Activated CD4-positive, alpha-beta memory T cell treated with anti-CD3 and anti-CD28 coated beads, Interleukin-2, amount 10 ng/mL, durations not matched to agents 7 days and 5 days (primary cell): ENCODE results near the gene MARCKSL1. TPM values are rescaled to one million over a fixed set of nuclear protein-coding genes. Genes with fewer than 3 reads are reported as not detected.

ENCODE experiments used
- CTCF ChIA-PET: fragments of 350-600 bp; sonication (Branson Sonifier 250); formaldehyde crosslinking; loops from one replicate; lab custom pipeline; 2021; ENCODE audit warnings: antibody characterized with exemption, inconsistent platforms; lab: Charles Lee
- POLR2A ChIA-PET: fragments of 350-600 bp; sonication (Branson Sonifier 250); formaldehyde crosslinking; loops from one replicate; lab custom pipeline; 2021; ENCODE audit warnings: antibody characterized with exemption; lab: Charles Lee
- DNase-seq: peaks from one replicate; pipeline ENCODE4 v3.0.0-alpha.2; 2020
- H3K27ac Mint-ChIP-seq: one replicate; pipeline ENCODE4 v1.8.0; 2021; ENCODE audit warnings: mild to moderate bottlenecking, mixed read lengths
- H3K27me3 Mint-ChIP-seq: one replicate; pipeline ENCODE4 v1.8.0; 2021; ENCODE audit warnings: mixed read lengths
- H3K36me3 Mint-ChIP-seq: one replicate; pipeline ENCODE4 v1.8.0; 2021; ENCODE audit warnings: low read depth, mixed read lengths
- H3K4me1 Mint-ChIP-seq: one replicate; pipeline ENCODE4 v1.8.0; 2021; ENCODE audit warnings: mixed read lengths
- H3K4me3 Mint-ChIP-seq: one replicate; pipeline ENCODE4 v1.8.0; 2021; ENCODE audit warnings: mild to moderate bottlenecking, mixed read lengths
- H3K9me3 Mint-ChIP-seq: one replicate; pipeline ENCODE4 v1.8.0; 2021; ENCODE audit warnings: mixed read lengths
- total RNA-seq, 2 experiments: library from RNA; stranded (reverse); gene quantifications; one replicate each; pipeline ENCODE4 v1.2.3, GENCODE V29; 2021

MARCKSL1 gene
- total RNA-seq, 2 experiments from 2014 or later = 26.4 to 27.9 TPM

GRCh38 chr1:32336963-32337675, 1.1 kb upstream of the MARCKSL1 start:
- Mint-ChIP-seq H3K36me3 (peaks cover 24% of the 10 kb centered on the region), H3K4me1 (peaks cover 40% of the 10 kb centered on the region), H3K4me3 (peak overlapping the region; percentile 27), H3K9me3 (no peaks in the 10 kb centered on the region), H3K27ac (no peak overlapping the region), H3K27me3 (peaks cover 13% of the 10 kb centered on the region)
- ChIA-PET POLR2A (interaction anchor here (0.7 to 3.4 kb wide), 19 partner anchors 9 to 480 kb away, joined by 3 to 41 read pairs (median 4); partner anchors contain the start of genes BSDC1, HDAC1, LCK and YARS1), CTCF (interaction anchor here (0.6 to 2.2 kb wide), 7 partner anchors 13 to 373 kb away, joined by 3 to 16 read pairs (median 3); no protein-coding TSS in a partner anchor)
- DNase-seq = peak; percentile 59

- CTCF ChIA-PET = interaction anchor here (0.6 to 2.2 kb wide), 16 partner anchors 8 to 229 kb away, joined by 3 to 16 read pairs (median 4); partner anchors contain the start of genes BSDC1 and KPNA6
Measured at GRCh38 chr1:32336591-32336932, 529 bp upstream of the MARCKSL1 start.

GRCh38 chr1:32335535-32335789, 571 bp downstream of the MARCKSL1 start:
- no peak for DNase-seq
- H3K4me3 Mint-ChIP-seq = no peak overlapping the region
- H3K4me1 Mint-ChIP-seq = peaks cover 37% of the 10 kb centered on the region
- H3K9me3 Mint-ChIP-seq = no peaks in the 10 kb centered on the region
- POLR2A ChIA-PET = interaction anchor here (0.9 to 3.4 kb wide), 19 partner anchors 11 to 315 kb away, joined by 3 to 41 read pairs (median 7); partner anchors contain the start of genes BSDC1, HDAC1, IQCC and LCK
- peaks cover 41% of the 10 kb centered on the region for H3K36me3 Mint-ChIP-seq
- H3K27me3 Mint-ChIP-seq = peaks cover 13% of the 10 kb centered on the region
- H3K27ac Mint-ChIP-seq = no peak overlapping the region
- CTCF ChIA-PET = interaction anchor here (0.5 to 2.2 kb wide), 18 partner anchors 10 to 228 kb away, joined by 3 to 16 read pairs (median 4); partner anchors contain the start of gene KPNA6

More at GRCh38 chr1:32336591-32336932, 529 bp upstream of the MARCKSL1 start:
- Mint-ChIP-seq H3K36me3 (peaks cover 30% of the 10 kb centered on the region), H3K4me1 (peaks cover 38% of the 10 kb centered on the region), H3K4me3 (peak overlapping the region; percentile 27), H3K9me3 (no peaks in the 10 kb centered on the region), H3K27ac (no peak overlapping the region), H3K27me3 (peaks cover 13% of the 10 kb centered on the region)
- POLR2A ChIA-PET = interaction anchor here (0.6 to 3.4 kb wide), 24 partner anchors 10 to 480 kb away, joined by 3 to 41 read pairs (median 4); partner anchors contain the start of genes BSDC1, HDAC1, IQCC and LCK
- no peak for DNase-seq

- Mint-ChIP-seq H3K4me1 (peaks cover 37% of the 10 kb centered on the region), H3K27me3 (peaks cover 13% of the 10 kb centered on the region), H3K4me3 (peak overlapping the region; percentile 79), H3K27ac (peak overlapping the region; percentile 13), H3K9me3 (no peaks in the 10 kb centered on the region), H3K36me3 (peaks cover 46% of the 10 kb centered on the region)
- ChIA-PET POLR2A (interaction anchor here (0.9 to 3.4 kb wide), 13 partner anchors 11 to 139 kb away, joined by 3 to 41 read pairs (median 14); partner anchors contain the start of genes BSDC1, HDAC1 and LCK), CTCF (interaction anchor here (0.6 to 1.3 kb wide), 7 partner anchors 14 to 159 kb away, joined by 3 to 8 read pairs (median 4); no protein-coding TSS in a partner anchor)
- DNase-seq = peak; percentile 62
Measured at GRCh38 chr1:32334864-32335534, 1.0 kb downstream of the MARCKSL1 start.

- peaks cover 39% of the 10 kb centered on the region for H3K4me1 Mint-ChIP-seq
- ChIA-PET POLR2A (interaction anchor here (2.4 kb wide), 1 partner anchor 12 kb away, joined by 14 read pairs; no protein-coding TSS in a partner anchor), CTCF (interaction anchor here (0.5 kb wide), 2 partner anchors 216 to 227 kb away, joined by 3 read pairs; no protein-coding TSS in a partner anchor)
- H3K4me3 Mint-ChIP-seq = peak overlapping the region; percentile 79
- peaks cover 13% of the 10 kb centered on the region for H3K27me3 Mint-ChIP-seq
- peak overlapping the region; percentile 7 for H3K27ac Mint-ChIP-seq
- no peak for DNase-seq
- H3K9me3 Mint-ChIP-seq = no peaks in the 10 kb centered on the region
- H3K36me3 Mint-ChIP-seq = peaks cover 52% of the 10 kb centered on the region
Measured at GRCh38 chr1:32334274-32334861, 1.7 kb downstream of the MARCKSL1 start.

GRCh38 chr1:32333251-32333963, 2.6 kb downstream of the MARCKSL1 start:
- CTCF ChIA-PET = interaction anchor here (0.8 to 1.7 kb wide), 2 partner anchors 12 to 14 kb away, joined by 3 to 9 read pairs; no protein-coding TSS in a partner anchor
- Mint-ChIP-seq H3K27ac (peak overlapping the region; percentile 17), H3K27me3 (peaks cover 8% of the 10 kb centered on the region), H3K4me1 (peaks cover 34% of the 10 kb centered on the region), H3K4me3 (peak overlapping the region; percentile 5), H3K9me3 (no peaks in the 10 kb centered on the region), H3K36me3 (peaks cover 61% of the 10 kb centered on the region)
- POLR2A ChIA-PET = interaction anchor here (1.3 to 2.4 kb wide), 3 partner anchors 11 to 61 kb away, joined by 3 to 14 read pairs (median 6); partner anchors contain the start of gene BSDC1
- DNase-seq = no peak

GRCh38 chr1:32332290-32333079, 3.5 kb downstream of the MARCKSL1 start:
- no peak for DNase-seq
- peaks cover 27% of the 10 kb centered on the region for H3K4me1 Mint-ChIP-seq
- peaks cover 71% of the 10 kb centered on the region for H3K36me3 Mint-ChIP-seq
- POLR2A ChIA-PET = interaction anchor here (1.3 to 2.4 kb wide), 4 partner anchors 10 to 62 kb away, joined by 3 to 14 read pairs (median 4); partner anchors contain the start of gene BSDC1
- H3K27me3 Mint-ChIP-seq = peaks cover 7% of the 10 kb centered on the region
- CTCF ChIA-PET = interaction anchor here (0.6 to 1.7 kb wide), 4 partner anchors 11 to 165 kb away, joined by 3 to 9 read pairs (median 4); no protein-coding TSS in a partner anchor
- no peaks in the 10 kb centered on the region for H3K9me3 Mint-ChIP-seq
- H3K4me3 Mint-ChIP-seq = no peak overlapping the region
- no peak overlapping the region for H3K27ac Mint-ChIP-seq

- no peaks in the 10 kb centered on the region for H3K9me3 Mint-ChIP-seq
- peaks cover 19% of the 10 kb centered on the region for H3K4me1 Mint-ChIP-seq
- no peak overlapping the region for H3K27ac Mint-ChIP-seq
- H3K27me3 Mint-ChIP-seq = peaks cover 4% of the 10 kb centered on the region
- ChIA-PET CTCF (interaction anchor here (1.0 to 1.7 kb wide), 2 partner anchors 10 to 116 kb away, joined by 4 read pairs; no protein-coding TSS in a partner anchor), POLR2A (interaction anchor here (1.5 to 1.6 kb wide), 2 partner anchors 10 to 40 kb away, joined by 3 to 5 read pairs; no protein-coding TSS in a partner anchor)
- no peak for DNase-seq
- no peak overlapping the region for H3K4me3 Mint-ChIP-seq
- H3K36me3 Mint-ChIP-seq = peaks cover 77% of the 10 kb centered on the region
Measured at GRCh38 chr1:32331549-32331948, 4.5 kb downstream of the MARCKSL1 start.

- CTCF ChIA-PET = interaction anchor here (1.0 kb wide), 1 partner anchor 9 kb away, joined by 4 read pairs; no protein-coding TSS in a partner anchor
- H3K27ac Mint-ChIP-seq = no peak overlapping the region
Measured at GRCh38 chr1:32330558-32331151, 5.4 kb downstream of the MARCKSL1 start.

GRCh38 chr1:32329931-32330466, 6.0 kb downstream of the MARCKSL1 start:
- Mint-ChIP-seq H3K27me3 (peaks cover 4% of the 10 kb centered on the region), H3K4me1 (peaks cover 21% of the 10 kb centered on the region), H3K9me3 (no peaks in the 10 kb centered on the region), H3K27ac (peak overlapping the region; percentile 29), H3K4me3 (no peak overlapping the region), H3K36me3 (peaks cover 88% of the 10 kb centered on the region)
- CTCF ChIA-PET = no interaction called here
- DNase-seq = no peak
- POLR2A ChIA-PET = interaction anchor here (1.1 to 1.6 kb wide), 2 partner anchors 8 to 38 kb away, joined by 3 to 5 read pairs; partner anchors contain the start of gene HDAC1

More at GRCh38 chr1:32330558-32331151, 5.4 kb downstream of the MARCKSL1 start:
- Mint-ChIP-seq H3K36me3 (peaks cover 82% of the 10 kb centered on the region), H3K4me3 (no peak overlapping the region), H3K4me1 (peaks cover 19% of the 10 kb centered on the region), H3K9me3 (no peaks in the 10 kb centered on the region), H3K27me3 (peaks cover 4% of the 10 kb centered on the region)
- POLR2A ChIA-PET = interaction anchor here (1.1 to 1.6 kb wide), 3 partner anchors 9 to 40 kb away, joined by 3 to 5 read pairs (median 3); partner anchors contain the start of gene HDAC1
- DNase-seq = no peak
